ENCODE data around the gene SELENOW. TPM values are rescaled to one million over a fixed set of nuclear protein-coding genes. Genes with fewer than 3 reads are reported as not detected.
"Not testable (repeated sequence)": the region's sequence is repeated elsewhere in the genome, so short reads cannot be mapped to it uniquely, and the experiment has no call there.

The SELENOW gene
- total and polyA plus RNA-seq, 2 donors (not counting 3 experiments of a cell fraction or from before 2014, with no cell fraction given): 316 to 613 TPM

GRCh38 chr19:47762615-47763308, 15.7 kb upstream of the SELENOW start:
- CTCF ChIA-PET: interaction anchor here (1.5 to 7.3 kb wide), 2 partner anchors 26 to 50 kb away, joined by 3 to 169 read pairs; partner anchors contain the start of gene EHD2
- BruUV-seq (replicated peaks): no TSS peak
- H2AFZ ChIP-seq (ENCODE audit: low read depth, low read length): no peak overlapping the region
- H3K9me3 ChIP-seq (replicated peaks; ENCODE audit: control insufficient read depth, insufficient read depth, low read length): no peaks in the 10 kb centered on the region
- H3K79me2 ChIP-seq (ENCODE audit: control insufficient read depth, insufficient read depth, low read length): no peaks in the 10 kb centered on the region
- no peak overlapping the region for H3K9ac ChIP-seq (replicated peaks; ENCODE audit: extremely low read depth, insufficient read depth, low read length)
- intact Hi-C loops (cut with micrococcal nuclease): no loop called here
- peaks cover 0 to 7% of the 10 kb centered on the region in 2 experiments for H3K36me3 ChIP-seq (ENCODE audit: control insufficient read depth in 2 of 2, extremely low read depth in 1 of 2, insufficient read depth in 2 of 2, low read length in 2 of 2)
- H3K9me1 ChIP-seq (replicated peaks; ENCODE audit: control insufficient read depth, extremely low read depth, insufficient read depth, low read length): no peaks in the 10 kb centered on the region
- dilution Hi-C loops (cut with MboI; ENCODE audit: extremely low pct_ligation_motif_present, low sequenced_read_pairs): no loop called here
- H3K27ac ChIP-seq (ENCODE audit: insufficient read depth, low read depth, low read length): no peak overlapping the region
- TF ChIP-seq MYC (IDR thresholded peaks at IDR 0.05; ENCODE audit: low read depth, low read length) (peak; percentile 51), CTCF (IDR thresholded peaks at IDR 0.05; ENCODE audit: extremely low read depth in 1 of 2, insufficient read depth in 1 of 2, low read depth in 1 of 2, low read length in 2 of 2) (no peak)
- peaks cover 4% of the 10 kb centered on the region for H3K4me1 ChIP-seq (ENCODE audit: control insufficient read depth, extremely low read depth, insufficient read depth, low read length)
- H4K20me1 ChIP-seq (replicated peaks; ENCODE audit: control insufficient read depth, extremely low read depth, insufficient read depth, low read length): no peaks in the 10 kb centered on the region
- H3K4me2 ChIP-seq (ENCODE audit: insufficient read depth, low read length): no peak overlapping the region
- no peak overlapping the region for H3K4me3 ChIP-seq (replicated peaks in 1 of 3; ENCODE audit: insufficient read depth in 1 of 3, low read depth in 1 of 3, low read length in 3 of 3)
- no peaks in the 10 kb centered on the region for H3K27me3 ChIP-seq (ENCODE audit: control insufficient read depth in 2 of 2, insufficient read depth in 2 of 2, low read length in 2 of 2)
- FAIRE-seq (peak; percentile 80), DNase-seq (ENCODE audit: low read depth, low spot score) (peak; percentile 42)
- POLR2A ChIA-PET: interaction anchor here (0.7 kb wide), 1 partner anchor 24 kb away, joined by 3 read pairs; no protein-coding TSS in a partner anchor

GRCh38 chr19:47764705-47765104, 13.8 kb upstream of the SELENOW start:
- H2AFZ ChIP-seq (ENCODE audit: low read depth, low read length); FAIRE-seq; H3K4me1 ChIP-seq (ENCODE audit: control insufficient read depth, extremely low read depth, insufficient read depth, low read length); DNase-seq (ENCODE audit: low read depth, low spot score); dilution Hi-C loops (cut with MboI; ENCODE audit: extremely low pct_ligation_motif_present, low sequenced_read_pairs); H3K4me3 ChIP-seq (replicated peaks in 1 of 3; ENCODE audit: insufficient read depth in 1 of 3, low read depth in 1 of 3, low read length in 3 of 3); H3K9me1 ChIP-seq (replicated peaks; ENCODE audit: control insufficient read depth, extremely low read depth, insufficient read depth, low read length); BruUV-seq (replicated peaks); H3K27ac ChIP-seq (ENCODE audit: insufficient read depth, low read depth, low read length); intact Hi-C loops (cut with micrococcal nuclease); H4K20me1 ChIP-seq (replicated peaks; ENCODE audit: control insufficient read depth, extremely low read depth, insufficient read depth, low read length); H3K36me3 ChIP-seq (ENCODE audit: control insufficient read depth in 2 of 2, extremely low read depth in 1 of 2, insufficient read depth in 2 of 2, low read length in 2 of 2); H3K9me3 ChIP-seq (replicated peaks; ENCODE audit: control insufficient read depth, insufficient read depth, low read length); H3K4me2 ChIP-seq (ENCODE audit: insufficient read depth, low read length); H3K27me3 ChIP-seq (ENCODE audit: control insufficient read depth in 2 of 2, insufficient read depth in 2 of 2, low read length in 2 of 2); H3K9ac ChIP-seq (replicated peaks; ENCODE audit: extremely low read depth, insufficient read depth, low read length); H3K79me2 ChIP-seq (ENCODE audit: control insufficient read depth, insufficient read depth, low read length): not testable (repeated sequence)
- POLR2A ChIA-PET: interaction anchor here (0.9 kb wide), 1 partner anchor 7 kb away, joined by 3 read pairs; no protein-coding TSS in a partner anchor
- CTCF ChIA-PET: interaction anchor here (0.6 to 7.3 kb wide), 12 partner anchors 9 to 214 kb away, joined by 3 to 169 read pairs (median 6); partner anchors contain the start of gene EHD2

Measured in endothelial cell of umbilical vein (primary cell).